Left lung (tissue), 10 donors: ENCODE data around the gene ZFP1. TPM values are rescaled to one million over a fixed set of nuclear protein-coding genes. Genes with fewer than 3 reads are reported as not detected.

Experiments
- ATAC-seq: fragments of 200-7000 bp; cut with Tn5 transposase; one replicate; pipeline ENCODE4 v1.9.1; 2020; ENCODE audit warnings: moderate library complexity
- DNase-seq, 4 donors: peaks; one replicate each; pipeline ENCODE4 v3.0.0-alpha.2; 2013 to 2020
- H3K27ac ChIP-seq, 2 donors: fragments of 200-600 bp; sonication (generic) in 1 of 2; one replicate each; pipeline versions ENCODE4 v1.5.0 to v1.8.0; 2020 to 2021
- H3K27me3 ChIP-seq, 2 donors: fragments of 200-600 bp; sonication (generic) in 1 of 2; one replicate each; pipeline versions ENCODE4 v1.5.0 to v1.8.0; 2020 to 2021
- H3K36me3 ChIP-seq, 2 donors: fragments of 200-600 bp; sonication (generic) in 1 of 2; one replicate each; pipeline versions ENCODE4 v1.5.0 to v1.8.0; 2020 to 2021
- H3K4me1 ChIP-seq, 2 donors: fragments of 200-600 bp; one replicate each; pipeline ENCODE4 v1.8.0; 2021
- H3K4me3 ChIP-seq, 2 donors: fragments of 200-600 bp; sonication (generic) in 1 of 2; one replicate each; pipeline versions ENCODE4 v1.5.0 to v1.8.0; 2020 to 2021; ENCODE audit warnings: mild to moderate bottlenecking in 1 of 2
- H3K9me3 ChIP-seq, 2 donors: fragments of 200-600 bp; sonication (generic) in 1 of 2; one replicate each; pipeline versions ENCODE4 v1.5.0 to v1.8.0; 2020 to 2021
- CTCF ChIP-seq, 2 donors: fragments of 200-600 bp; sonication (generic) in 1 of 2; IDR thresholded peaks; one replicate each; pipeline versions ENCODE4 v1.5.0 to v1.8.0; 2021; ENCODE audit warnings: antibody characterized with exemption in 2 of 2
- intact Hi-C, 2 donors: fragments of 100-400 bp; cut with DNase I; formaldehyde crosslinking; loops; one replicate each; pipeline versions ENCODE4 v1.11.2 to v1.14.2; 2022
- polyA plus RNA-seq, 6 donors: library from polyadenylated mRNA; unstranded; fragments of 120-200 nt; gene quantifications; one replicate each; pipeline ENCODE4 v1.2.1, GENCODE V29; 2013; ENCODE audit not compliant: insufficient read length in 6 of 6
- total RNA-seq, 2 donors: library from RNA; stranded (reverse); fragmentation: NEBNext Ultra II Directional; extraction: Animal tissue kit (Norgen Biotek cat#: 25700); gene quantifications; one replicate each; pipeline ENCODE4 v1.2.1, GENCODE V29; 2021
- donor health status: DM: no; HTN: yes; CAD: no.
- donor health status: DM: no; HTN: no; CAD: no.

The ZFP1 gene
- total and polyA plus RNA-seq, 8 donors = 8.4 to 25.5 (median 22.4) TPM

- intact Hi-C loops = no loop called here
- Histone ChIP-seq H3K4me1 (no peaks in the 10 kb centered on the region), H3K27me3 (no peaks in the 10 kb centered on the region), H3K4me3 (no peak overlapping the region), H3K9me3 (no peaks in the 10 kb centered on the region), H3K27ac (no peak overlapping the region), H3K36me3 (no peaks in the 10 kb centered on the region)
- no peak for TF ChIP-seq CTCF (IDR thresholded peaks at IDR 0.05)
- DNase-seq (no peak), ATAC-seq (no peak)
Measured at GRCh38 chr16:75138636-75139035, 9.7 kb upstream of the ZFP1 start.

GRCh38 chr16:75139498-75139897 is 8.8 kb upstream of the ZFP1 start:
- Histone ChIP-seq H3K9me3 (no peaks in the 10 kb centered on the region), H3K27ac (no peak overlapping the region), H3K4me1 (no peaks in the 10 kb centered on the region), H3K27me3 (no peaks in the 10 kb centered on the region), H3K36me3 (no peaks in the 10 kb centered on the region), H3K4me3 (no peak overlapping the region)
- no peak for TF ChIP-seq CTCF (IDR thresholded peaks at IDR 0.05)
- intact Hi-C loops = no loop called here
- no peak for DNase-seq
- no peak for ATAC-seq

- Histone ChIP-seq H3K4me1 (peaks cover 0 to under 1% of the 10 kb centered on the region in 2 donors), H3K27me3 (no peaks in the 10 kb centered on the region), H3K9me3 (peaks cover 0 to 3% of the 10 kb centered on the region in 2 donors), H3K4me3 (no peak overlapping the region), H3K27ac (no peak overlapping the region), H3K36me3 (no peaks in the 10 kb centered on the region)
- DNase-seq (no peak), ATAC-seq (no peak)
- no peak for TF ChIP-seq CTCF (IDR thresholded peaks at IDR 0.05)
- intact Hi-C loops = no loop called here
Measured at GRCh38 chr16:75143941-75144340, 4.4 kb upstream of the ZFP1 start.

GRCh38 chr16:75147968-75148310 is 385 bp upstream of the ZFP1 start:
- Histone ChIP-seq H3K27ac (peak overlapping the region in 1 of 2 donors; percentile 93), H3K36me3 (peaks cover 0 to 6% of the 10 kb centered on the region in 2 donors), H3K27me3 (no peaks in the 10 kb centered on the region), H3K9me3 (peaks cover 0 to 28% of the 10 kb centered on the region in 2 donors), H3K4me1 (peaks cover 0 to 9% of the 10 kb centered on the region in 2 donors), H3K4me3 (peak overlapping the region; percentile 92 to 99)
- TF ChIP-seq CTCF (IDR thresholded peaks at IDR 0.05) = no peak
- no peak for ATAC-seq
- DNase-seq = no peak
- intact Hi-C loops = no loop called here

GRCh38 chr16:75151798-75152197 is 3.5 kb downstream of the ZFP1 start:
- TF ChIP-seq CTCF (IDR thresholded peaks at IDR 0.05) = no peak
- ATAC-seq (no peak), DNase-seq (no peak)
- peaks cover 0 to 15% of the 10 kb centered on the region in 2 donors for H3K36me3 ChIP-seq
- H3K4me1 ChIP-seq = peaks cover 0 to 9% of the 10 kb centered on the region in 2 donors
- H3K27me3 ChIP-seq = no peaks in the 10 kb centered on the region
- H3K4me3 ChIP-seq = no peak overlapping the region
- intact Hi-C loops = no loop called here
- H3K9me3 ChIP-seq = peaks cover 0 to 25% of the 10 kb centered on the region in 2 donors
- H3K27ac ChIP-seq = no peak overlapping the region
